Tongue (tissue), 2 donors: ENCODE data around the gene BTBD6. TPM values are rescaled to one million over a fixed set of nuclear protein-coding genes. Genes with fewer than 3 reads are reported as not detected.
"Not testable (repeated sequence)": the region's sequence is repeated elsewhere in the genome, so short reads cannot be mapped to it uniquely, and the experiment has no call there.

Source experiments
- DNase-seq: peaks from one replicate; pipeline ENCODE4 v3.0.0-alpha.2; 2015
- total RNA-seq: library from RNA; depleted of rRNA; stranded (reverse); fragments of >200 nt; gene quantifications from one replicate; pipeline ENCODE4 v1.2.3, GENCODE V29; 2014

Gene BTBD6
- total RNA-seq, 1 donor from 2014 or later: 65.8 TPM

GRCh38 chr14:105297311-105297710, 49.0 kb downstream of the BTBD6 start:
- not testable (repeated sequence) for DNase-seq

GRCh38 chr14:105299654-105300541, 51.6 kb downstream of the BTBD6 start:
- no peak for DNase-seq

Other genes with a start within 250 kb of the BTBD6 start
- gene CDCA4, start 227.4 kb upstream of the BTBD6 start, total RNA-seq: 23.5 TPM
- 1.5 TPM for gene GPR132, start 183.1 kb upstream of the BTBD6 start, total RNA-seq
- gene JAG2, start 79.8 kb upstream of the BTBD6 start, total RNA-seq: 58.5 TPM
- 11.5 TPM for gene NUDT14, start 67.2 kb upstream of the BTBD6 start, total RNA-seq
- 59.8 TPM for gene BRF1, start 52.5 kb downstream of the BTBD6 start, total RNA-seq
- gene PACS2, start 66.2 kb downstream of the BTBD6 start, total RNA-seq: 84.8 TPM
- not detected for gene TEX22, start 150.0 kb downstream of the BTBD6 start, total RNA-seq
- gene MTA1, start 171.3 kb downstream of the BTBD6 start, total RNA-seq: 60.9 TPM
- gene CRIP2, start 226.3 kb downstream of the BTBD6 start, total RNA-seq: 202 TPM
- gene CRIP1, start 238.4 kb downstream of the BTBD6 start, total RNA-seq: 49.3 TPM
- 6.4 TPM for gene TEDC1, start 242.7 kb downstream of the BTBD6 start, total RNA-seq